PC-3 (cell line): Measurements from ENCODE around the gene YY2. TPM values are rescaled to one million over a fixed set of nuclear protein-coding genes. Genes with fewer than 3 reads are reported as not detected.
"Not testable (repeated sequence)": the region's sequence is repeated elsewhere in the genome, so short reads cannot be mapped to it uniquely, and the experiment has no call there.

Experiments used
- ATAC-seq: fragments of 200-7000 bp; cut with Tn5 transposase; 2 replicates; pipeline ENCODE4 v1.9.1; 2020; ENCODE audit warnings: mild to moderate bottlenecking, moderate library complexity
- BruUV-seq: library from RNA; stranded (reverse); fragments of 400-500 nt; replicated peaks from 2 replicates; lab custom pipeline; 2021; lab: Mats Ljungman, UMichigan
- CTCF ChIA-PET: fragments of 300-600 bp; sonication (Branson Sonifier 250); formaldehyde crosslinking; loops from one replicate; lab custom pipeline; 2022; ENCODE audit warnings: antibody characterized with exemption; lab: Charles Lee
- POLR2A ChIA-PET: fragments of 300-600 bp; sonication (Branson Sonifier 250); formaldehyde crosslinking; loops from one replicate; lab custom pipeline; 2022; ENCODE audit warnings: antibody characterized with exemption; ENCODE audit not compliant: unreplicated experiment; lab: Charles Lee
- DNase-seq: peaks from one replicate; pipeline ENCODE4 v3.0.0-alpha.2; 2015
- H2AFZ ChIP-seq: fragments of 300-600 bp; sonication (generic); 2 replicates; pipeline ENCODE4 v1.6.0; 2016; ENCODE audit warnings: antibody characterized with exemption, low read length
- H3F3A ChIP-seq: fragments of 300-600 bp; sonication (generic); one replicate; pipeline ENCODE4 v1.6.0; 2017; ENCODE audit warnings: antibody characterized with exemption, low read length, control low read depth, mild to moderate bottlenecking; ENCODE audit not compliant: unreplicated experiment
- H3K27ac ChIP-seq: fragments of 300-600 bp; sonication (generic); 2 replicates; pipeline ENCODE4 v1.5.1; 2016; ENCODE audit warnings: mild to moderate bottlenecking, low read length
- H3K27me3 ChIP-seq: fragments of 300-600 bp; sonication (generic); 2 replicates; pipeline ENCODE4 v1.6.1; 2016; ENCODE audit warnings: low read length, mixed read lengths
- H3K36me3 ChIP-seq: fragments of 300-600 bp; sonication (generic); 2 replicates; pipeline ENCODE4 v1.6.1; 2016; ENCODE audit warnings: low read depth, mixed run types, low read length, mixed read lengths
- H3K4me1 ChIP-seq: fragments of 300-600 bp; sonication (generic); 2 replicates; pipeline ENCODE4 v1.5.1; 2016; ENCODE audit warnings: low read length; ENCODE audit not compliant: insufficient read depth
- H3K4me2 ChIP-seq: fragments of 300-600 bp; sonication (generic); 2 replicates; pipeline ENCODE4 v1.6.0; 2016; ENCODE audit warnings: low read length
- H3K4me3 ChIP-seq: fragments of 300-600 bp; sonication (generic); 2 replicates; pipeline ENCODE4 v1.5.1; 2016; ENCODE audit warnings: mild to moderate bottlenecking, low read length, mixed read lengths
- H3K79me2 ChIP-seq: fragments of 300-600 bp; sonication (generic); 2 replicates; pipeline ENCODE4 v1.6.1; 2017; ENCODE audit warnings: low read length, mixed read lengths
- H3K9ac ChIP-seq: fragments of 300-600 bp; sonication (generic); 2 replicates; pipeline ENCODE4 v1.6.0; 2016; ENCODE audit warnings: mild to moderate bottlenecking, low read length
- H3K9me2 ChIP-seq: fragments of 300-600 bp; sonication (generic); replicated peaks from 2 replicates; pipeline ENCODE4 v1.6.1; 2016; ENCODE audit warnings: mixed run types, low read length, mixed read lengths
- H3K9me3 ChIP-seq: fragments of 300-600 bp; sonication (generic); 2 replicates; pipeline ENCODE4 v1.6.1; 2016; ENCODE audit warnings: low read length, mixed read lengths
- H4K20me1 ChIP-seq: fragments of 300-600 bp; sonication (generic); 2 replicates; pipeline ENCODE4 v1.6.1; 2016; ENCODE audit warnings: low read length, mixed read lengths
- CTCF ChIP-seq: fragments of 300-600 bp; sonication (generic); conservative IDR thresholded peaks from 2 replicates; pipeline ENCODE4 v1.5.1; 2017; ENCODE audit warnings: antibody characterized with exemption, low read depth, mild to moderate bottlenecking, low read length
- EZH2 ChIP-seq: fragments of 300-600 bp; sonication (generic); IDR thresholded peaks from one replicate; pipeline ENCODE4 v1.6.1; 2017; ENCODE audit warnings: antibody characterized with exemption, mild to moderate bottlenecking, low read length; ENCODE audit not compliant: unreplicated experiment
- EZH2phosphoT487 ChIP-seq: fragments of 300-600 bp; sonication (generic); IDR thresholded peaks from 2 replicates; pipeline ENCODE4 v1.6.1; 2018; ENCODE audit warnings: mild to moderate bottlenecking, antibody characterized with exemption, low read length, borderline replicate concordance
- intact Hi-C: fragments of 100-400 bp; cut with micrococcal nuclease; formaldehyde crosslinking; loops from 2 replicates; pipeline ENCODE4 v1.9.0; 2023
- total RNA-seq: library from RNA; depleted of rRNA; stranded (reverse); fragments of >200 nt; gene quantifications from 2 replicates; pipeline ENCODE4 v1.2.3, GENCODE V29; 2014

Gene YY2
- total RNA-seq, 1 experiment from 2014 or later, result 2.3 TPM

DNA sequence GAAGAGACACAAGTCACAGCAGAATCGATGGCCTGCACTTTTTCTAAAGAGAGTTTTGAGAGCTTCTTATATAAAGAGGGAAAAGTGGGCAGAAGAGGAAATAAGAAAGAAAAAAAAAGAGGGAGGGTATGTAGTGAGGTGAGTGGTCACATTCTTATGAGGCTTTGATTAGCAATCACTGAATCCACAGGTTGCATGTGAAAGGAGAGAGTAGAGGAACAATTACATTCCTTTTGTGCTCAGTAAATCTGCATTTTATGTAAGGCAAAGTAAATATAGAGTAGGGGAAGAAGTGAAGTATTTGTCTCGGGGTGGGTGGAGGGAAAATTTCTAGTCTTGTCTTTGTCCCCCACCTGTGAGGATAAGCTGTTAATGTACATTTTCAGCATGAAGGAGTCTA is 43.2 kb upstream of the YY2 start:
- CTCF ChIA-PET, result no interaction called here
- no TSS peak for BruUV-seq

DNA sequence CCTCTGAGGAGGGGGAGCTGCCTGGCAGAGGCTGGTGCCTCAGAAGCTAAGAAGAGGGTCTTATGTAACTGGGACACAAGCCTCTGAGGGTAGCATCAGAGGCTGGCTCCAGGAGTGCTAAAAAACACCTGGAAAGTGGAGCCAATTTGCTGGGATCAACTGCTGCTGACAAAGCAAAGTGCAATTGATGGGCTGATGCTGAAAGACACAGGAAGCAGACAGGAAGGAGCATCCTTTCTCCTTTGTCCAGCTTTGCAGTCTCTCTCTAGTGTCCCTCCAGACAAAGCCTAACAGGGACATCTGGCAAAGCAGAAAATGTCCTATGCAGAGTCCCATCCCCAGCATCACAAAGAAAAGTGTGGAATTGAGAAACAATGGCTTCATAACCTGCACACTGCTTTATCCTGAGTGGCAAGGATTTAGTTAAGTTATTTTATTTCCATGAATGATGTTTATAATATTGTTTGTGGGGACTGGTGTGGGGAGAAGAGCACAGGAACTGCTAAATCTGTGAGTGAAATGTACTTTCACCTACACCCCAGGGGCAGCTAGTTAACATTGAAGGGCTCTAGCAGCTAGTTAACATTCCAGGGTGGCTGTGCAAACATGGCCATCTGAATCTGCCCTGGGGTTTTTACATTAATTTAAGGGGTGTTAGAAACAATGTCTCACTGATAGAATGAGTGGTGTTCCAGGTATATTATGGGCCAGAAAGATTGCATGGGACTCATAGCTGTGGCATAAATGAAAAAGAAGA is 42.0 kb upstream of the YY2 start:
- Histone ChIP-seq H3K79me2 (no peaks in the 10 kb centered on the region), H3K9ac (no peak overlapping the region), H3K9me3 (no peaks in the 10 kb centered on the region), H3K36me3 (no peaks in the 10 kb centered on the region), H3K27me3 (no peaks in the 10 kb centered on the region), H3K4me3 (no peak overlapping the region), H2AFZ (no peak overlapping the region), H3K9me2 (no peaks in the 10 kb centered on the region), H4K20me1 (no peaks in the 10 kb centered on the region), H3K4me2 (no peak overlapping the region), H3K27ac (no peak overlapping the region), H3K4me1 (no peaks in the 10 kb centered on the region), H3F3A (no peaks in the 10 kb centered on the region)
- ATAC-seq, result peak; percentile 24
- DNase-seq, result no peak
- intact Hi-C loops, result no loop called here
- ChIA-PET POLR2A (no interaction called here), CTCF (no interaction called here)
- no TSS peak for BruUV-seq
- TF ChIP-seq EZH2phosphoT487 (no peak), CTCF (no peak), EZH2 (no peak)

More for the DNA sequence above, 43.2 kb upstream of the YY2 start:
- Histone ChIP-seq H3K79me2 (no peaks in the 10 kb centered on the region), H3K4me2 (no peak overlapping the region), H4K20me1 (no peaks in the 10 kb centered on the region), H3K27me3 (no peaks in the 10 kb centered on the region), H3K9ac (no peak overlapping the region), H3K9me2 (no peaks in the 10 kb centered on the region), H3F3A (no peaks in the 10 kb centered on the region), H3K4me3 (no peak overlapping the region), H3K36me3 (no peaks in the 10 kb centered on the region), H3K4me1 (no peaks in the 10 kb centered on the region), H3K27ac (no peak overlapping the region), H2AFZ (no peak overlapping the region), H3K9me3 (no peaks in the 10 kb centered on the region)
- intact Hi-C loops, result no loop called here
- ATAC-seq, result no peak
- TF ChIP-seq EZH2, result no peak
- TF ChIP-seq CTCF, result no peak
- no peak for TF ChIP-seq EZH2phosphoT487
- POLR2A ChIA-PET, result no interaction called here
- DNase-seq, result no peak

GRCh38 chrX:21816136-21816535 is 39.7 kb upstream of the YY2 start:
- ChIA-PET CTCF (no interaction called here), POLR2A (no interaction called here)
- Histone ChIP-seq H3K9ac (no peak overlapping the region), H2AFZ (no peak overlapping the region), H3K4me3 (no peak overlapping the region), H3K4me2 (no peak overlapping the region), H4K20me1 (no peaks in the 10 kb centered on the region), H3K27ac (no peak overlapping the region), H3K27me3 (no peaks in the 10 kb centered on the region), H3F3A (no peaks in the 10 kb centered on the region), H3K36me3 (no peaks in the 10 kb centered on the region), H3K9me3 (no peaks in the 10 kb centered on the region), H3K79me2 (no peaks in the 10 kb centered on the region), H3K4me1 (no peaks in the 10 kb centered on the region), H3K9me2 (no peaks in the 10 kb centered on the region)
- ATAC-seq (no peak), DNase-seq (no peak)
- no peak for TF ChIP-seq EZH2phosphoT487
- no peak for TF ChIP-seq EZH2
- TF ChIP-seq CTCF, result no peak
- intact Hi-C loops, result no loop called here
- BruUV-seq, result no TSS peak

DNA sequence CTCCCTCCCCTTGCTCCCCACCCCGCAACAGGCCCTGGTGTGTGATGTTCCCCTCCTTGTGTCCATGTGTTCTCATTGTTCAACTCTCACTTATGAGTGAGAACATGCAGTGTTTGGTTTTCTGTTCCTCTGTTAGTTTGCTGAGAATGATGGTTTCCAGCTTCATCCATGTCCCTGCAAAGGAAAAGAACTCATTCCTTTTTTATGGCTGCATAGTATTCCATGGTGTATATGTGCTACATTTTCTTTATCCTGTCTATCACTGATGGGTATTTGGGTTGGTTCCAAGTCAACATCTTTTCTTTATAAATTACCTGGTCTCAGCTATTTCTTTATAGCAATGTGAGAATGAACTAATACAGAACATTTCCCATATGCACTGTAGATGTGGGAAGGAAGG is 35.6 kb upstream of the YY2 start:
- BruUV-seq, H3K9me3 ChIP-seq, H3K4me3 ChIP-seq, DNase-seq, H4K20me1 ChIP-seq, H3K4me2 ChIP-seq, H3K36me3 ChIP-seq, H3K27ac ChIP-seq, H3K27me3 ChIP-seq, H3K9ac ChIP-seq, H2AFZ ChIP-seq, POLR2A ChIA-PET, intact Hi-C loops, H3K4me1 ChIP-seq, H3K79me2 ChIP-seq, CTCF ChIA-PET, H3K9me2 ChIP-seq, ATAC-seq, H3F3A ChIP-seq: not testable (repeated sequence)
